K562 (cell line): ENCODE measurements around the gene FLOT2. TPM values are rescaled to one million over a fixed set of nuclear protein-coding genes. Genes with fewer than 3 reads are reported as not detected.
A peak's percentile ranks its signal among the peaks of the same experiment; 100 is the strongest.

ENCODE experiments used
- CBX2 ChIP-seq: fragments of 200-600 bp; sonication (generic); IDR thresholded peaks from one replicate; pipeline ENCODE4 v1.6.1; 2012; ENCODE audit warnings: mild to moderate bottlenecking, low read length, inconsistent platforms; ENCODE audit not compliant: insufficient read depth, poor library complexity, severe bottlenecking
- ELF2 ChIP-seq: fragments of 250-450 bp; sonication (Bioruptor Pico); IDR thresholded peaks from 2 replicates; pipeline ENCODE4 v1.5.0; 2021; ENCODE audit warnings: mild to moderate bottlenecking
- GATAD2B ChIP-seq: fragments of 450-650 bp; IDR thresholded peaks from 2 replicates; pipeline ENCODE4 v1.6.1; 2017; ENCODE audit warnings: mild to moderate bottlenecking, borderline replicate concordance
- HSF4 ChIP-seq: fragments of 250-450 bp; sonication (Bioruptor Pico); IDR thresholded peaks from 2 replicates; pipeline ENCODE4 v2.1.2; 2022; ENCODE audit warnings: mild to moderate bottlenecking, moderate library complexity, borderline replicate concordance
- NCOA4 ChIP-seq: fragments of 450-650 bp; IDR thresholded peaks from 2 replicates; pipeline ENCODE4 v1.6.1; 2018; ENCODE audit warnings: mild to moderate bottlenecking; ENCODE audit not compliant: partially characterized antibody
- POLR3A ChIP-seq: IDR thresholded peaks from 2 replicates; pipeline ENCODE4 v1.6.1; 2011; ENCODE audit warnings: borderline replicate concordance, mild to moderate bottlenecking, moderate library complexity; ENCODE audit not compliant: insufficient read length, insufficient read depth; ENCODE audit errors: extremely low read depth
- STAG1 ChIP-seq: sonication (generic); formaldehyde crosslinking; IDR thresholded peaks from 2 replicates; pipeline ENCODE4 v1.5.0; 2020; ENCODE audit warnings: missing genetic modification reagents, borderline replicate concordance
- TCF3 ChIP-seq: sonication (generic); formaldehyde crosslinking; IDR thresholded peaks from 2 replicates; pipeline ENCODE4 v1.4.0; 2020; ENCODE audit warnings: mild to moderate bottlenecking, missing genetic modification reagents
- ZNF197 ChIP-seq: fragments of 200-800 bp; sonication (Bioruptor generic); IDR thresholded peaks from 2 replicates; pipeline ENCODE4 v1.6.1; 2016; ENCODE audit warnings: low read depth, missing genetic modification characterization, missing compliant biosample characterization
- ZNF445 ChIP-seq: fragments of 250-450 bp; sonication (Bioruptor Pico); IDR thresholded peaks from 2 replicates; pipeline ENCODE4 v1.4.0; 2020; ENCODE audit warnings: low read depth, mild to moderate bottlenecking, moderate library complexity
- polyA plus RNA-seq, 8 experiments: library from polyadenylated mRNA; depleted of rRNA in 4 of 8; stranded (reverse) in 5 of 8; unstranded in 3 of 8; fragments of >200 nt; fragmentation: Nextera tagmentation in 2 of 8; fragmentation: Illumina TruSeq in 1 of 8; extraction: Ambion mirVana in 2 of 8; extraction: Trizol in 1 of 8; gene quantifications; 2 replicates each; pipeline versions ENCODE4 v1.2.1 to v1.2.3, GENCODE V29; 2011 to 2014; ENCODE audit warnings: inconsistent platforms in 1 of 8, missing spikeins in 1 of 8
- total RNA-seq, 7 experiments: library from RNA; depleted of rRNA in 6 of 7; stranded (reverse); fragments of >200 nt in 6 of 7; fragmentation: Illumina TruSeq in 2 of 7; extraction: Trizol in 2 of 7; gene quantifications; 2 replicates each; pipeline versions ENCODE4 v1.2.1 to v1.2.3, GENCODE V29; 2011 to 2021; ENCODE audit warnings: low replicate concordance in 1 of 7
- TF ChIP-seq, protein P1 (sequence below): fragments of 250-450 bp; sonication (Bioruptor Pico); IDR thresholded peaks from 2 replicates; pipeline ENCODE4 v1.4.0; 2020; ENCODE audit warnings: mild to moderate bottlenecking
- TF ChIP-seq, protein P2 (sequence below): fragments of 250-450 bp; sonication (Bioruptor Pico); IDR thresholded peaks from 2 replicates; pipeline ENCODE4 v1.5.0; 2021; ENCODE audit warnings: mild to moderate bottlenecking, borderline replicate concordance
- TF ChIP-seq, protein P3 (sequence below): sonication (generic); formaldehyde crosslinking; IDR thresholded peaks from 2 replicates; pipeline ENCODE4 v1.9.0; 2022; ENCODE audit warnings: mild to moderate bottlenecking, missing genetic modification reagents
- TF ChIP-seq, protein P4 (sequence below): sonication (generic); formaldehyde crosslinking; IDR thresholded peaks from 2 replicates; pipeline ENCODE4 v1.4.0; 2020; ENCODE audit warnings: mild to moderate bottlenecking, missing genetic modification reagents
- TF ChIP-seq, protein P5 (sequence below), 2 experiments: fragments of 450-650 bp; conservative IDR thresholded peaks; 2 replicates each; pipeline ENCODE4 v1.6.1; 2017; ENCODE audit warnings: mild to moderate bottlenecking in 2 of 2, moderate library complexity in 2 of 2
- TF ChIP-seq, protein P6 (sequence below): fragments of 450-650 bp; formaldehyde crosslinking; IDR thresholded peaks from 2 replicates; pipeline ENCODE4 v1.4.0; 2020; ENCODE audit warnings: mild to moderate bottlenecking, moderate library complexity

Gene FLOT2
- total and polyA plus RNA-seq, 9 of the 15 experiments (the other 6 are each of a cell fraction or from before 2014, with no cell fraction given), result 17.5 to 138 (median 41.7) TPM

DNA sequence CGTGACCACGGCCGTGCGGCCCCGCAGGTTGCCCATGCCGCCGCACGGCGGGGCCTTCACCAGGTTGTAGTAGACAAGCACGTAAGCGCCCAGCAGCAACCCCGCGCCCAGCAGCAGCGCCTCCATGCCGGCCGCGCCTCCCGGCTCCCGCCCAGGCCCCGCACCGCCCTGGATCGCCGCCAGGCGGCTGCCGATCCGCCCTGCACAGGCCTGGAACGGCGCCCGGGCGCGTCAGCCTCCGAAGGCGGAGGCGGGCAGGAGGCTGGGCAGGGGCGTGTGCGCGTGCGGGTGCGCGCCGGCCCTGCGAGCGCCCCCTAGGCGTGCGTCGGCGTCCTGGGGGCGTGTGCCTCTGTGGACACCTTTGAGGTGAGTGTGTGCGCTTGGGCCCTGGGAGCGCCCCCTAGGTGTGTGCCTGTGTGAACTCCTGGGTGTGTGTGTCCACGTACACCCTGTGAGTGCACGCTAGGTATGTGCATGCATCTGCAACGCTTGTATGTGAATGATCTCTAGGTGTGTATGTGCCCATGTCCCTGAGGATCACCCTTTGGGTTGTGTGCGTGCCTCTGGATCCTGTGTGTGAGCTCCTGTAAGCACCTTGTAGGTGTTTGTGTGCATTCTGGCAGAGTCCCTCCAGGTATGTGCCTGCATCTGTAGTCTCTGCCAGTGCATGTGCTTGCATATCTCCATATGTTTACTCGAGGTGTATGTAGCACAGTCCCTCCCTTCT is 5.4 kb upstream of the FLOT2 start, which contains the start of gene DHRS13 (continued):
- TF ChIP-seq, protein P1, sequence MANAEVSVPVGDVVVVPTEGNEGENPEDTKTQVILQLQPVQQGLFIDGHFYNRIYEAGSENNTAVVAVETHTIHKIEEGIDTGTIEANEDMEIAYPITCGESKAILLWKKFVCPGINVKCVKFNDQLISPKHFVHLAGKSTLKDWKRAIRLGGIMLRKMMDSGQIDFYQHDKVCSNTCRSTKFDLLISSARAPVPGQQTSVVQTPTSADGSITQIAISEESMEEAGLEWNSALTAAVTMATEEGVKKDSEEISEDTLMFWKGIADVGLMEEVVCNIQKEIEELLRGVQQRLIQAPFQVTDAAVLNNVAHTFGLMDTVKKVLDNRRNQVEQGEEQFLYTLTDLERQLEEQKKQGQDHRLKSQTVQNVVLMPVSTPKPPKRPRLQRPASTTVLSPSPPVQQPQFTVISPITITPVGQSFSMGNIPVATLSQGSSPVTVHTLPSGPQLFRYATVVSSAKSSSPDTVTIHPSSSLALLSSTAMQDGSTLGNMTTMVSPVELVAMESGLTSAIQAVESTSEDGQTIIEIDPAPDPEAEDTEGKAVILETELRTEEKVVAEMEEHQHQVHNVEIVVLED (CRISPR knock-in tag), result peak; percentile 97
- TF ChIP-seq, protein P2, sequence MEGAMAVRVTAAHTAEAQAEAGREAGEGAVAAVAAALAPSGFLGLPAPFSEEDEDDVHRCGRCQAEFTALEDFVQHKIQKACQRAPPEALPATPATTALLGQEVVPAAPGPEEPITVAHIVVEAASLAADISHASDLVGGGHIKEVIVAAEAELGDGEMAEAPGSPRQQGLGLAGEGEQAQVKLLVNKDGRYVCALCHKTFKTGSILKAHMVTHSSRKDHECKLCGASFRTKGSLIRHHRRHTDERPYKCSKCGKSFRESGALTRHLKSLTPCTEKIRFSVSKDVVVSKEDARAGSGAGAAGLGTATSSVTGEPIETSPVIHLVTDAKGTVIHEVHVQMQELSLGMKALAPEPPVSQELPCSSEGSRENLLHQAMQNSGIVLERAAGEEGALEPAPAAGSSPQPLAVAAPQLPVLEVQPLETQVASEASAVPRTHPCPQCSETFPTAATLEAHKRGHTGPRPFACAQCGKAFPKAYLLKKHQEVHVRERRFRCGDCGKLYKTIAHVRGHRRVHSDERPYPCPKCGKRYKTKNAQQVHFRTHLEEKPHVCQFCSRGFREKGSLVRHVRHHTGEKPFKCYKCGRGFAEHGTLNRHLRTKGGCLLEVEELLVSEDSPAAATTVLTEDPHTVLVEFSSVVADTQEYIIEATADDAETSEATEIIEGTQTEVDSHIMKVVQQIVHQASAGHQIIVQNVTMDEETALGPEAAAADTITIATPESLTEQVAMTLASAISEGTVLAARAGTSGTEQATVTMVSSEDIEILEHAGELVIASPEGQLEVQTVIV (CRISPR knock-in tag), result peak; percentile 63; the same call in 1 of the 2 replicates
- TF ChIP-seq NCOA4 (no peak), HSF4 (CRISPR knock-in tag) (no peak), ZNF197 (CRISPR knock-in tag) (0 out of 2 replicates have a peak, but pooled peaks have one; percentile 66), ELF2 (CRISPR knock-in tag) (peak; percentile 8; the same call in 1 of the 2 replicates), CBX2 (no peak), TCF3 (peak; percentile 62), ZNF445 (CRISPR knock-in tag) (no peak), GATAD2B (peak; percentile 99), STAG1 (CRISPR knock-in tag) (peak; percentile 68), POLR3A (no peak)
- TF ChIP-seq, protein P3, sequence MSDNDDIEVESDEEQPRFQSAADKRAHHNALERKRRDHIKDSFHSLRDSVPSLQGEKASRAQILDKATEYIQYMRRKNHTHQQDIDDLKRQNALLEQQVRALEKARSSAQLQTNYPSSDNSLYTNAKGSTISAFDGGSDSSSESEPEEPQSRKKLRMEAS (CRISPR knock-in tag), result peak; percentile 88
- TF ChIP-seq, protein P4, sequence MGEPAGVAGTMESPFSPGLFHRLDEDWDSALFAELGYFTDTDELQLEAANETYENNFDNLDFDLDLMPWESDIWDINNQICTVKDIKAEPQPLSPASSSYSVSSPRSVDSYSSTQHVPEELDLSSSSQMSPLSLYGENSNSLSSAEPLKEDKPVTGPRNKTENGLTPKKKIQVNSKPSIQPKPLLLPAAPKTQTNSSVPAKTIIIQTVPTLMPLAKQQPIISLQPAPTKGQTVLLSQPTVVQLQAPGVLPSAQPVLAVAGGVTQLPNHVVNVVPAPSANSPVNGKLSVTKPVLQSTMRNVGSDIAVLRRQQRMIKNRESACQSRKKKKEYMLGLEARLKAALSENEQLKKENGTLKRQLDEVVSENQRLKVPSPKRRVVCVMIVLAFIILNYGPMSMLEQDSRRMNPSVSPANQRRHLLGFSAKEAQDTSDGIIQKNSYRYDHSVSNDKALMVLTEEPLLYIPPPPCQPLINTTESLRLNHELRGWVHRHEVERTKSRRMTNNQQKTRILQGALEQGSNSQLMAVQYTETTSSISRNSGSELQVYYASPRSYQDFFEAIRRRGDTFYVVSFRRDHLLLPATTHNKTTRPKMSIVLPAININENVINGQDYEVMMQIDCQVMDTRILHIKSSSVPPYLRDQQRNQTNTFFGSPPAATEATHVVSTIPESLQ (CRISPR knock-in tag), result 0 out of 2 replicates have a peak, but pooled peaks have one; percentile 56
- TF ChIP-seq, protein P5, sequence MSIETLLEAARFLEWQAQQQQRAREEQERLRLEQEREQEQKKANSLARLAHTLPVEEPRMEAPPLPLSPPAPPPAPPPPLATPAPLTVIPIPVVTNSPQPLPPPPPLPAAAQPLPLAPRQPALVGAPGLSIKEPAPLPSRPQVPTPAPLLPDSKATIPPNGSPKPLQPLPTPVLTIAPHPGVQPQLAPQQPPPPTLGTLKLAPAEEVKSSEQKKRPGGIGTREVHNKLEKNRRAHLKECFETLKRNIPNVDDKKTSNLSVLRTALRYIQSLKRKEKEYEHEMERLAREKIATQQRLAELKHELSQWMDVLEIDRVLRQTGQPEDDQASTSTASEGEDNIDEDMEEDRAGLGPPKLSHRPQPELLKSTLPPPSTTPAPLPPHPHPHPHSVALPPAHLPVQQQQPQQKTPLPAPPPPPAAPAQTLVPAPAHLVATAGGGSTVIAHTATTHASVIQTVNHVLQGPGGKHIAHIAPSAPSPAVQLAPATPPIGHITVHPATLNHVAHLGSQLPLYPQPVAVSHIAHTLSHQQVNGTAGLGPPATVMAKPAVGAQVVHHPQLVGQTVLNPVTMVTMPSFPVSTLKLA (conservative IDR thresholded peaks at IDR 0.05), result peak; percentile 83 to 94
- TF ChIP-seq, protein P6, sequence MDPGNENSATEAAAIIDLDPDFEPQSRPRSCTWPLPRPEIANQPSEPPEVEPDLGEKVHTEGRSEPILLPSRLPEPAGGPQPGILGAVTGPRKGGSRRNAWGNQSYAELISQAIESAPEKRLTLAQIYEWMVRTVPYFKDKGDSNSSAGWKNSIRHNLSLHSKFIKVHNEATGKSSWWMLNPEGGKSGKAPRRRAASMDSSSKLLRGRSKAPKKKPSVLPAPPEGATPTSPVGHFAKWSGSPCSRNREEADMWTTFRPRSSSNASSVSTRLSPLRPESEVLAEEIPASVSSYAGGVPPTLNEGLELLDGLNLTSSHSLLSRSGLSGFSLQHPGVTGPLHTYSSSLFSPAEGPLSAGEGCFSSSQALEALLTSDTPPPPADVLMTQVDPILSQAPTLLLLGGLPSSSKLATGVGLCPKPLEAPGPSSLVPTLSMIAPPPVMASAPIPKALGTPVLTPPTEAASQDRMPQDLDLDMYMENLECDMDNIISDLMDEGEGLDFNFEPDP (CRISPR knock-in tag), result no peak
